ENCODE results near the gene SLC31A2.
A peak's percentile ranks its signal among the peaks of the same experiment; 100 is the strongest.

Gene SLC31A2

GRCh38 chr9:113151696-113152630 is 1.2 kb downstream of the SLC31A2 start:
- DNase-seq = no peak

- DNase-seq = peak; percentile 7
These were observed 1.9 kb downstream of the SLC31A2 start for GRCh38 chr9:113152699-113153098.

GRCh38 chr9:113153599-113153998 is 2.8 kb downstream of the SLC31A2 start:
- no peak for DNase-seq

- peak; percentile 11 for DNase-seq
These were observed 3.7 kb downstream of the SLC31A2 start for GRCh38 chr9:113154471-113154870.

GRCh38 chr9:113154946-113155345 is 4.1 kb downstream of the SLC31A2 start:
- DNase-seq = no peak

GRCh38 chr9:113155911-113156588 is 5.2 kb downstream of the SLC31A2 start:
- DNase-seq = no peak

DNA sequence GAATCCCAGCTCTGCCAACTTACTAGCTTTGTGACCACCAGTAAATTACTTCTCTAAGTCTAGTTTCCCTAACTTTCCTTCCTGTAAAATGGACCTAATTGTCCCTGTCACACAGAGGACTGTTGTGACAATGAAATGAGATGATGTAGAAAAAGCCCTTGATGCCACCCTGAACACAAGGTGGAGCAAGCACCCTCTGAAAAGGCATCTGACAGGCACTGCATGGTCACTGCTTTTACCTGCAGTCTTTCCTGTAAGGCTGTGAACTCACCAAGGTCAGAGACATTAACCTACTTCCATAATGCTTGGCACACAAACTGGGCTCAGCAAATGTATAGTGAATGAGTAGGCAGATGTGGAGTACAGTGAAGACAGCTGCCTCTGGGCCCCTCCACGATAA is 6.1 kb downstream of the SLC31A2 start:
- DNase-seq = no peak

DNA sequence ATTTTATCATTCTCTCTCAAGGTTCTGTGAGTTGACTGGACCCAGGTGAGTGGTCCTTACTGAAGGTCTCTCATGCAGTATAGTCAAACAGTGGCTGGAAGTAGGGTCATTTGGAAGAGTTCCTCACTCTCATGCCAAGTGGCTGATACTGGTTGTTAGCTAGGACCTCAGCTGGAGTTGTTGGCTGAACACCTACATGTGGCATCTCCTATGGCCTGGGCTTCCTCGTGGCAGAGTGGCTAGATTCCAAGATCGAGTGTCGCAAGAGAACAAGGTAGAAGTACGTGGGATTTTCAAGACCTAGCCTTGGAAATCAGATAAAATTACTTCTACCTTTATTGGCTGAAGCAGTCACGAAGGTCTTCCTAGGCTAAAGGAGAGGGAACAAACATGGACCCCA is 7.6 kb downstream of the SLC31A2 start:
- DNase-seq = no peak

GRCh38 chr9:113160571-113160970 is 9.8 kb downstream of the SLC31A2 start:
- DNase-seq = no peak

DNA sequence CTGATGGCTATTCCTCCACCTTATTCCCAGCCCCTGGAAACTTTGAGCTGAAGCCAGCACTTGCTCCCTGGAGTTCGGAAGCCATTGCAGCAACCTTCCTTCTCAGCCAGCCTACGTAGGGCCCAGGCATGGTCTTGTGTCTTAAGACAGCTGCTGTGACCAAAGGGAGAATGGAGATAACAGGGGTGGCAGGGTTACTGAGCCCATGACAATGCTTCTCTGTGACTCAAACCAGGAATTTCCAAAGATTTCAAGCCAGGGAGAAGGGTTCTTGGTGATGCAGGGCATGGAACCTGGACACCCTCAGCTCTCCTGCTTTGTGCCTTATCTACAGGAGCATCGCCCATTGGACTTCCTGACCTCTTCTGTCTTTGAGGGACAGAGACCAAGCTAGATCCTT is 12.2 kb downstream of the SLC31A2 start:
- no peak for DNase-seq

DNA sequence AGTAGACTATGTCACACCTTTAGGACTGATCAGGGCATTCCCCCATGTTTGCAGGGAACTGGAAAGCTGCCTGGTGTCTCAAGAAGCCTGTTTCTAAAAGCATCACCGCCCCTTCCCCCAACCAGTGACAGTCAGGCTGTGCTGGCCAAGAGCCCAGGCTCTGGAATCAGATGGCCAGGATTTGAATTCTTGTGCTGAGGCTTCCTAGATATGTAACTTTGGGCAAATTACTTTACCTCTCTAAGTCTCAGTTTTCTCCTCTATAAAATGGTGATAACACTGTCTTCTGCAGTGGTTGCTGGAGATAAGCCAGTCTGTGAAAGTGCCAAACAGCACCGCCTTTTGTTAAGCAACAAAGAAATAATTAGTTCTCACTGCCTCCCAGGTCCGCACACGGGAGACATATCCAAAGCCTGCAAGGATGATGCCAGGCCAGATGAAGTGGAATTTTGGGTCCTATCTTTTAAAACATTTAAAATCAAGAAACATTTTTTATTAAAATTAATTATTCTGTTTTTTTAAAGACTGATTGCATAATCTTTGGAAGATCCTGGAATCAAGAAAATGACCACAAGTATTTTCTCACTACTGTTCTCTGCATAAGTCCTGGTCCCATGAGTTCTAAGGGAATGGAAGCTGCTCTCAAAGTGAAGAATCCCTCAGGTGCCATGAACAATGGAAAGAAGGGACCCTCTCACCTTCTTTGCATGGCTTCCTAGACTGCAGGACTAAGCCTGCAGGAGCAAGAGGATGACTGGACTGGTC is 13.9 kb downstream of the SLC31A2 start:
- DNase-seq = peak; percentile 45

GRCh38 chr9:113166039-113166438 is 15.2 kb downstream of the SLC31A2 start:
- no peak for DNase-seq

- no peak for DNase-seq
These were observed 18.0 kb downstream of the SLC31A2 start for GRCh38 chr9:113168809-113169208.

GRCh38 chr9:113173341-113173740 is 22.5 kb downstream of the SLC31A2 start:
- DNase-seq = no peak

DNA sequence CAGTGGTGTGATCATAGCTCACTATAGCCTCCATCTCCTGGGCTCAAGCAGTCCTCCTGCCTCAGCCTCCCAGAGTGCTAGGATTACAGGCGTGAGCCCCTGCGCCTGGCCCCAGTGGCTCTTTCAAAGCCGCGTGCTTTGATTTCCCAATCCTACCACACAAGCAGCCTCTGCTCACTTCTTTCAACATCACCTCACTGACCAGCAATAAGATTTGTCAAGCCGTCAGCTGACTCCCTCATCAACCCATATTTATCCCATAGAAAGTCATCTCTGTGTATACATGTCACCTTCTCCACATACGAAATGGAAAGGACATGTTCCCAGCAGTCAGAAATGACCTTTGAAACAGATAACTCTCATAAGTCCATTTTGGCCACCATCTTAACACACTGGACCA is 26.0 kb downstream of the SLC31A2 start:
- no peak for DNase-seq

- DNase-seq = no peak
These were observed 26.4 kb downstream of the SLC31A2 start for GRCh38 chr9:113177251-113177650.

DNA sequence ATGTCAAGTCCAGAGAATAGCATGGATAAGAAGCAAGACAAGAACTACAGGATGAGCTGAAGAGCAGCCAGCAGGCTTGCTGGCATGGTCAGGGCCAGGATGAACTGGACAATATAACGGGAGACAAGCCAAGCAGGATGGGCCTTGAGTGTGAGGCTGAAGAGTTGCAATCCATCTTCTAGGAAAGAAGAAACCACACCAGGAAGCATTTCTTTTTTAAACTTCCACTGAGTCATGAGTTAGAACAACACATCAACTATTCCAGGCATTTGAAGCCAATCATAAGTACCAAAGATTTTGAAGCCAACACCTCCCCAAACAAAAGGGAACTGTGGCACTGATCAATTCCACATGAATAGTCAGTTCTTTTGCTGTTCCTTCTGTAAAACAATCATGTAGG is 27.3 kb downstream of the SLC31A2 start:
- peak; percentile 47 for DNase-seq

DNA sequence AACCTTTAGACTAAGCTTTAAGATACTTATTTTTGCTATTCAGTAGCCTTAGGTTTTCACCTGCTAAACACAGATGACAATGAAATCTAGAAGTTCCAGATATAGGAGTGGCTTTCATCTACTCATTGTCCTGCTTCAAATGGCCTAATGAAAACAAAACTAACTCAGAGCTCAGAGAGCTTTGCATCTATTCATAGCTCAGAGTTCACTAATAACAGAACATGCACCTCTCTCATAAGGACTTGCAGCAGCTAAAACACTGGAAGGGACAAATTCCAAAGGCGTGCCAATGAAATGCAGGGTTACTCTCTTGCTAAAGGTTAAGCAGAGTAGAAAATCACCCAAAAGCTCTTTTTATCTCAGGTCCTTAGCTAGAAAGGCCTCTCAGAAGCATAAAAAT is 29.0 kb downstream of the SLC31A2 start:
- DNase-seq = no peak

DNA sequence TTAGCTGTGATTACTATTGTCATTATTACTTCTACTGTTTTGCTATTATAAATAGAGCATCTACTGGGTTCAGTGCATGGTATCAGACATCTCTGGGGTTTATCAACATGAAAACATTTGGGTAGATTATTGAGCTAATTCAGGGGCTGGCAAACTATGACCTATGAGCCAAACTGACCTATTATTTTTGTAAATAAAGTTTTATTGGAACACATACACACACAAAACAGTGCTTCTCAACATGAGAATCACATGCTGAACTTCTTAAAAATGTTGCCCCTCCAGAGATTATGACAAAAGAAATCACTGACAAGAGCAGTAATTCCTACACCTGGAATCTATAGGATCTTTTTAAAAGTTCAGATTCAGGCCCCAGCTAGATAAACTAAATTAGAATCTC is 30.4 kb downstream of the SLC31A2 start:
- no peak for DNase-seq

DNA sequence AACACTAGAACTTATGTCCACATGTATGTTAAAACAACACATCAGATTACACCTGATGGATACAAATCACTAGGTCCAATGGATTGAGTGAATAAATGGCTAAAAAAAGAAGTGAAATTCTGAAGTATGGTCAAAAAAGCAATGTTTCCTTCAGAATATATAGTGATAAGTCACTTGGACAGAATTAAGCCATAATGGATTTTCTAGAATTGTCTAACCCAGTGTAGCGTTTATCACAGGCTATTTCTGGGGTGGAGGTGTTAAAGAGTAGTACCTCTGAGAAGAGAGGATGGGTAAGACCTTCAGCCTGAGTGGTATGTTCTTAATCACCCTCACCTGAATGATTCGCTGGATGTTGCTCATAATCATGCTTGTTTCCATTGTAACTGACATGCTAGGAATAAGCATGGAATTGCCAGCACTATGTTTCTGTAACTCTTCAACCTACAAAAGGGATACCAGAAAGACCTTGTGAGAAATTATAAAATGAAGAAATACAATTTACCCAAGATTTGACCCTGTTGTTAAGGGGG is 33.2 kb downstream of the SLC31A2 start:
- DNase-seq = no peak

- no peak for DNase-seq
These were observed 33.7 kb downstream of the SLC31A2 start for GRCh38 chr9:113184539-113184938.

GRCh38 chr9:113185271-113185670 is 34.5 kb downstream of the SLC31A2 start:
- DNase-seq = no peak
